SK-N-SH treated with all-trans-retinoic acid at 6 μM for 48 hours (cell line): Measurements from ENCODE around the gene GRAMD2B.

Source experiments
- BACH2 ChIP-seq: fragments of 250-450 bp; sonication (Bioruptor Pico); IDR thresholded peaks from 2 replicates; pipeline ENCODE4 v1.9.0; 2021; ENCODE audit warnings: mild to moderate bottlenecking, borderline replicate concordance
- CSDC2 ChIP-seq: fragments of 250-450 bp; sonication (Bioruptor Pico); IDR thresholded peaks from 2 replicates; pipeline ENCODE4 v1.5.0; 2020; ENCODE audit warnings: mild to moderate bottlenecking, moderate library complexity
- CSRNP3 ChIP-seq: fragments of 250-450 bp; sonication (Bioruptor Pico); IDR thresholded peaks from 2 replicates; pipeline ENCODE4 v1.5.1; 2021; ENCODE audit warnings: mild to moderate bottlenecking, moderate library complexity
- ISL1 ChIP-seq: fragments of 250-450 bp; sonication (Bioruptor Pico); IDR thresholded peaks from 2 replicates; pipeline ENCODE4 v2.1.2; 2022; ENCODE audit warnings: mild to moderate bottlenecking, moderate library complexity
- PATZ1 ChIP-seq: fragments of 250-450 bp; sonication (Bioruptor Pico); IDR thresholded peaks from 2 replicates; pipeline ENCODE4 v1.8.0; 2020; ENCODE audit warnings: mild to moderate bottlenecking, moderate library complexity, borderline replicate concordance
- RARB ChIP-seq: fragments of 250-450 bp; sonication (Bioruptor Pico); IDR thresholded peaks from 2 replicates; pipeline ENCODE4 v1.8.0; 2021; ENCODE audit warnings: mild to moderate bottlenecking, moderate library complexity
- ZFP3 ChIP-seq: fragments of 250-450 bp; sonication (Bioruptor Pico); IDR thresholded peaks from 2 replicates; pipeline ENCODE4 v1.5.0; 2020; ENCODE audit warnings: mild to moderate bottlenecking, moderate library complexity
- ZNF8 ChIP-seq: fragments of 450-650 bp; formaldehyde crosslinking; IDR thresholded peaks from 2 replicates; pipeline ENCODE4 v1.5.0; 2020; ENCODE audit warnings: mild to moderate bottlenecking, moderate library complexity

- TF ChIP-seq PATZ1 (CRISPR knock-in tag), result no peak
- TF ChIP-seq ISL1 (CRISPR knock-in tag), result no peak
- TF ChIP-seq ZNF8 (CRISPR knock-in tag), result no peak
- no peak for TF ChIP-seq RARB (CRISPR knock-in tag)
- TF ChIP-seq CSRNP3, result no peak
- TF ChIP-seq CSDC2 (CRISPR knock-in tag), result no peak
- TF ChIP-seq BACH2 (CRISPR knock-in tag), result no peak
- TF ChIP-seq ZFP3 (CRISPR knock-in tag), result no peak
Measured at GRCh38 chr5:126472538-126472889, 49.3 kb downstream of the GRAMD2B start.
